Astrocyte of the hippocampus (primary cell): Measurements from ENCODE around the gene NKTR.
"Not testable (repeated sequence)": the region's sequence is repeated elsewhere in the genome, so short reads cannot be mapped to it uniquely, and the experiment has no call there.

Experiments
- DNase-seq: peaks from one replicate; pipeline ENCODE4 v3.0.0; 2011; ENCODE audit warnings: low read depth, low spot score

NKTR gene

DNA sequence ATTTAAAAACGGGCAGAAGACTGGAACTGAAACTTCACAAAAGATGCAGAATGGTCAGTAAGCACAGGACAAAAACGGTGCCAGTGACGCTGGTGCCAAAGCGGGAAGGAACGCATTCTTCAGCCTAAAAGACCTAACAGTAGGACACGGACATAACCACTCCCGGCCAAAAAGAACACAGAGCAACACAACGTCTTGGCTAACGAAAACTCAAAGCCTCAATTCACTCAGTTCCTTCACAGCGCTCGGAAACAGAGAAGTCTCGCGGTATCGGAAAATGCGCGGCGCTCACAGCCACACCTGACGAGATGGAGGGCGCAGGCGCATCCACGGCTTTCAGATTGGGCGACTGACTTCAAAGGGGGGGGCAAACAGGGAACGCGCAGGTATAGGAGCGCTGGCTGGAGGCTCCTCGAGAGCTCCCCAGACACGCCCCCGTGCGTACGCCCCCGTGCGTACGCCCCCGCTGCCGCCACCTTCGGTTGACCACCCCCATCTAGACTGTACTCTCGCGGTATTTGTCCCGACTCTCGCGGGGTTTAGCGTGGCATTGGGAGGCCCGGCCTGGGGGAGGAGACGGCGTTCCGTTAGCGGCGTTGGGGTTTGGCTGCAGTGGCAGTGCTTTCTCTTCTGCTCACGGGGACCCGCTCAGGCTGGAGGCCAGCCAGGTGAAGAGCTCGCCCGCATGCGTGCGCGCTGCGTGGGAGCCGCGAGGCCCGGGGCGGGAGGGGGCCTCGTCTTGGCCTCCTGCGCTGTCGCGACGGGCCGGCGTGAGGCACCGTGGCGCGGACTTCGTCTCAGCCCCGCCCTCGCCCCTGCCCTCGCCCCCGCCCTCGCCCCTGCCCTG is at the start of gene NKTR:
Gene NKTR, plus strand, starts transcription at position 576 of the 847 bp plus-strand sequence. CDS start 321 bp downstream, outside the sequence.
- DNase-seq, result peak; percentile 100

DNA sequence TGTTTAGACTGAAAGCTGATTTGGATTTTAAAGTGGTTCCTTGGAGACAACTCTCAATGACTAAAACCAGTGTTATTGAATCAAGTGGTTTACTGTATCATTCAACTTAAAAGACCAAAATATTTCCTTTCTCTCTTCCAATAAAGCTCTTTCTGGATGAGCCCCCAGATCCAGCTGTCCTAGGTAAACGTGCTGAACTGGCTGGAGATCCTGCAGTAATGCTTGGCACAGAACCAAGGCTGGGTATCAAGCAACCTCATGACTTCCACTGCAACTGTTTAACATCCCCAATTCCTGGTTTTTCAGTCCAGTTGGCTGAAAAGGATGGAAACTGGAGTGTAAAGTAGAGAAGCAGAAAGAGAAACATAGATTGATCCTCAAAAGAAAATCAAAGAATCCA is 47.7 kb upstream of the NKTR start:
- DNase-seq, result no peak

DNA sequence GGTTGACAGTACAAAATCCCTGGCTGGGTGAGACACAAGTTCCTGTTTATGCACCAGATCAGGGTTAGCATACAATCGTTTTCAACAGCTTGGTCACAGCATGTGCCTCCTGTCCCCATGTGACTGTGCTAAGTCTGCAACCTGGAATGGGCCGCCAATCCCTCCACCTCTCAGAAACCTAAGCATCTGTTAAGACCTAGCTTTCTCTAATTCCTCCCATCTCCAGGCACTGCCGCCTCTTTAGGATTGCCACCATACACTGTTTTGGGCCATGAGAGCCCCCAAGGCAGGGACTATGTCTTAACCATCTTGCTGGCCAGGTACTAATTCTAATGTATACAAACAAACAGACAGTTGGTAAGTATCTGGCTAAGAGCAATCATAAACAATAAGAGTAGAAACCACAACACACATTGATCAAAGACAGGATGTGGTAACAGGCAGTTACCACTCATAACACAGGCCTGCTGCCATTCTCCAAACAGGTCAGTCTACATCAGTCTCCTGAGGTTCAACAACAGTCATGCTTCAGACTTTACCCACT is 44.3 kb upstream of the NKTR start:
- no peak for DNase-seq

DNA sequence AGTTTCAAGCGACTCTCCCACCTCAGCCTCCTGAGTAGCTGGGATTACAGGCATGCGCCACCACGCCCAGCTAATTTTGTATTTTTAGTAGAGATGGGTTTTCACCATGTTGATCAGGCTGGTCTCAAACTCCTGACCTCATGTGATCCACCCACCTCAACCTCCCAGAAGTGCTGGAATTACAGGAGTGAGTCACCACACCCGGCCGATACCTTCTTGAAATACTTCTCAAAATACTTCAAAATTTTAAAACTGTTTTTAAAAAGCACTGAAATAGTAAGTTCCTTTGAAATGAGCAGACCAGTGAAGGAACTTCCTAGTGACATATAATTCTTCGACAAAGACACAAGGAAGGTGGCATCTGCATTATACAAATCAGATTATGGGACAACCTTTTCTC is 43.7 kb upstream of the NKTR start:
- DNase-seq, result not testable (repeated sequence)

DNA sequence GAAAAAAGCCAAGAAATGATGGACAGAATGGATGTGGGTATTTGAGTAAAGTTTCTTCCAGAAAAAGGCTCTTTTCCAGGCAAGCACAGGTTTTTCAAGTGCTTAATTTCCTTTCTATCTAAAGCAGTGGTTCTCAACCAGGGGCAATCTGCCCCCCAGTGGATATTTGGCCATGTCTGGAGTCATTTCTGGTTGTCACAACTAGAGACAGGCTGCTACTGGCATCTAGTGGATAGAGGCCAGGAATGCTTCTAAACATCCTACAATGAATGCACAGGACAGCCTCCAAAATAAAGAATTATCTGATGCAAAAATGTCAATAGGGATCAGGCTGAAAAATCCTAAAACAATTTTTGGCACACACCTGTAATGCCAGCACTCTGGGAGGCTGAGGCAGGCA is 42.6 kb upstream of the NKTR start:
- no peak for DNase-seq

DNA sequence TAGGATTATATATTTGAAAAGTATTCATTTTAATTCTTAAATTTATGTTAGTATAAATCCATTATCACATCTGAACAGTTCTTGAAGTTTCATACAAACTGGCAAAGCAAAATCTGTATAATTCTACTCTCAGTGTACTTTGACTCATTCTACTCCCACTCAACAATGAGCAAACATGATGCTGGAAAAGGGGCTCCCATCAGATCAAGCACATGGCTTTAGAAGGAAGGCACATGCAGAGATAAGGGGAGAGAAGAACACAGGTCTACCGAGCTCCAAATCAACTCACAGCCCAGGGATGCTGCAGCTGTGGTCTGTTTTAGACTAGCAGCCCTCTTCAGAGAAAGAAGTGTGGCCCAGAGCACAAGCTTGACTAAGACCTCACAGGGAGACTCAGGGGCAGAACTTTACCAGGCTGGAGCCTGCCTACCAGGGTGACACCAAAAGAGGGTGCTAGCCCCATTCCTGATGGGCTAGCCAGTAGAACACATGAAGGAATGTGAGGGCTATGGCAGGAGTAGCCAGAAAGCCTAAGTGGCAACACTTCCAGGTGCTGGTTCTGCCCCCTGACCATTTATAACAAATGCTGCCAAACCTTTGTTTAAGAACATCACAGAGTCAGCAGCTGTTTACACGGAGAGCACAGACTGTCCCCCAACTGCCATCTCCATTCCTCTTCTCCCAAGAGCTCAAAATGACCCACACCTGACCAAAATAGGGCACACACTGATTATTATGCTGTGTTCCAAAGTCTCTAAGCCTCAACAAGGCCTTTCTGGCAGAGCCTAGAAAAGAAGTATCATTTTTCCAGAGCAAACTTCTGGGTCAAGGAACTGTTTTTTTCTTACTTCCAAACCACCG is 38.2 kb upstream of the NKTR start:
- no peak for DNase-seq

DNA sequence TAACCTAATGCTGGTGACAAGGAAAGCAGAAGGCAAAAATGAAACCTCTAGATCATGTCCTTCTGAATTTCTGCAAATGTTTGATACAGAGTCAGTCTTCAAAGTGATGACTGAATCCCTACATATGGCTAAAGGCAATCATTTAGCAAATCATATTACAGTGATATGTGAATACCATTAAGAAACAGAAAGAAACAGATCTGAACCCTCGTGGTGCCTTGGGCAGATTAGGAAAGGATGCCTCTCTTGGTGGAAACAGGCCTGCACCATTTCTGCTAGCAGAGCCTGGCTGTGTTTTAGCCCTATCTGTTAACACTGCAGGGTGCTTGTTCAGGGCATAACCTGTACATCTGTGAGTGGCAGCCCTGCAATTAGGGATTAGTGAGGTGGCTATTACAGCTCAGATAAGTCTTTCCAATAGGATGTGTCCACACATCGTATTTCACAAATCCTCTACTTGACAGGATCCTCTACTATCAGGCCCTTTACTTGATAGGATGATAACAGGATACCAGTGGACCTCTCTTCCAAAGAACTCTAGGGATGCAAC is 30.8 kb upstream of the NKTR start:
- DNase-seq, result no peak

DNA sequence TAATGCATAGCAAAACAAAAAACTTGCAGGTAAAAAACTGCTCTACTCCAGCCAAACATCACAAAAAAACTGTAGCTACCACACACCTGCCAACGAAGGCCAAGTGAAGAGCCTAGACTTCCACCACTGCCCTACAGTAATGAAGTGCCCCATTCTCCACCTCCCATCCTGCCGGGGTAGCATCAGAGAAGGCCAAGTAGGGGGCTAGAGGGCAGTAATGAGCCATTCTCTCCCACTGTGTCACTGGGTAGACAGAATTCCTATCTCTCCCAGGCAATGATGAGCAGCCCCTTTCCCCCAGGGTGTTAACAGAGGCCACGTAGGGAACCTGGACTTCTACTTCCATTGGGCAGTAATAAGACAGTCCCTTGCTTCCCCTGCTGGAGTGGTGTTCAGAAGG is 28.2 kb upstream of the NKTR start:
- peak; percentile 15 for DNase-seq

DNA sequence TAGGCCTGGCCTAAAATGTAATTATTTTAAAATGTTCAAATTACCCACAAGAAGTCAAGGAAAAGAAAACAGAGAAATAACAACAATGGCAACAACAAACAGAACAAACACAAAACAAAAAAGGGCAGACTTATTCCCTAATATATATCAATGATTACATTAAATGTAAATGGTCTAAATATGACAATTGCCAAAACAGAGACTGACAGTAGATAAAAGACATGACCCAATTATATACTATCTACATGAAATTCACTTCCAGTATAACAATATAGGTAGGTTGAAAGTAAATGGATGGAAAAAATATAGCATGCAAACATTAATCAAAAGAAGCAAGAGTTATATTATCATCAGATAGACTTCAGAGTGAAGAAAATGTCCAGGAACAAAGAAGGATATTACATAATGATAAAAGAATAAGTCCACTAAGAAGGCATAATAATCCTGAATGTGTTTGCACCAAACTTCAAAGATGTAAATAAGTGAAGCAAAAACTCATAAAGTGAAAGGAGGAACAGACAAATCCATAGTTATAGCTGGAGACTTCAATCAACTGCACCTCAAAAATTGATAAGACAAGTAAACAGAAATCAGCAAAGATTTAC is 25.2 kb upstream of the NKTR start:
- DNase-seq, result no peak

DNA sequence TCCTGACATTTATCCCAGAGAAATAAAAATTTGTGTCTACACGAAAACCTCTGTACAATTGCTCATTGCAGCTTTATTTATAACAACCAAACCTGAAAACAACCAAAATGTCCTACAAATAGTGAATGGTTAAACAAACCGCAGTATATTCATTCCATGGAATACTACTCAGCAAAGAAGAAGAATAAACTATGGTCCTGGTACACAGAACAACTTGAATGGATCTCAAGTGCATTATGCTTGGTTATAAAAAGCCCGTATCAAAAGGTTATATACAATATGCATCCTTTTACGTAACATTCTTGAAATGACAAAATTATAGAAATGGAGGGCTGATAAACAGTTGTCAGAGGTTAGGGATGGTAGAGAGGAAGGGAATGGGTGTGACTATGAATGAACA is 22.4 kb upstream of the NKTR start:
- no peak for DNase-seq

DNA sequence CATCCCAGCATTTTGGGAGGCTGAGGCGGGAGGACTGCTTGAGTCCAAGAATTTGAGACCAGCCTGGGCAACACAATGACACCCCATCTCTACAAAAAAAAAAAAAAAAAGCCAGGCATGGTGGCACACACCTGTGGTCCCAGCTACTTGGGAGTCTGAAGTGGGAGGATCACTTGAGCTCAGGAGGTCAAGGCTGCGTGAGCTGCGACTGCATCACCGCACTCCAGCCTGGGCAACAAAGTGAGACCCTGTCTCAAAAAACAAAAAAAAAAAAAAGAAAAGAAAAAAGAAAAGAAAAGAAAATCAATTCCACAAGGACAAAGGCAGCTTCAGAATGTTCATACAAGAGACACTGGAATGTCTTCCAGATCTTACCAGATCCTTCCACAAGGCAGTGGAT is 21.1 kb upstream of the NKTR start:
- not testable (repeated sequence) for DNase-seq

DNA sequence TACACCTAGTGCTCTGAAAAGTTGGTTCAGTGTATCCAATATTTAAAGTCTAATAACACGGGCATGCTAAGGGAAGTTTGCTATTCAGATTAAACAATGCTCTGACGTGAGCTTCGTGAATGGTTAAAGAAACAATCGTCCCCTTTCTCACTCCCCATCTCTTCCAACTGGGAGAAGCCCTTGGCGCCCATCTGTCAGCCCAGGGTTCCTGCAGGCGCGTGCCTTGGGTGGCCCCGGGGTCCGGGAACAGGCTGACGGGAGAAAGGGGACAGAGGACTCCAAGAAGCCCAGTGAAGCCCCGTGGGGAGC is 19.1 kb upstream of the NKTR start:
- DNase-seq, result no peak

DNA sequence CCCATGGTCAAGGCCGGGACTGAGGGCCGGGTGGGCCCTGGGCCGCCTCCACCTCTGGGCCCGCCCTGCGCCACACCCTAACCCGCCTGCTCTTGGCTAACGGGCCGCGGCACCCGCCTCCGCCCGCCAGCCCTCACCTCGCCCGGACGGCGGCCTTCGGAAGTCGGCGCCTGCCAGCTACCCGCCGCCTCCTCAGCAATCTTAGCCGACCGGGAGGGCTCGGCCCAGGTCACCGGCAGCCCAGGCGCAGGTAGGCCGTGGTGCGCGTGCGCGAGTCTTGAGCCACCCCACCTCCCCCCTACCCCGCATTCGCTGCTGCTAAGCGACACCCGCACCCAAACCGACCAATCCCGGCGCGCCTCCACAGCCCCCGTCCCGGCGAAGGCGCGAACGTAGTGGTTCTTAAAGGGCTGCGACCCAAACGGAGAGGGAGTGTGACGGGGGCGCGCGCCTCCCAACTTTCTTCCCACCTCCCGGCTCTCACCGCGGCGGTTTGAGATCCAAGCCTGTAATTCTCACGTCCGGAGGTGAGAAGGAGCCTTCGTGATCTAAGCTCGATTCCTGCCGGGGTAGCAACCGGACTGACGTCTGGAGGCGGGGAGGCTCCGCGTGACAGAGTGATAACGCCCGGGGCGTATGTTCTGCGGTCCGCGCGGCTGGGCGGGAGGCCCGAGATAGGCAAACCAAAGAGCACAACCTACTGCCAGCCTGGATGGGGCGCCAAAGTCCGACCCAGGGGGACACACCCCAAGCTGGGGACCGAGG is 18.6 kb upstream of the NKTR start, which contains the start of gene SEC22C:
Gene SEC22C, minus strand, starts transcription at position 259 of the 765 bp plus-strand sequence. CDS start 12,921 bp downstream, outside the sequence.
- DNase-seq, result peak; percentile 97

DNA sequence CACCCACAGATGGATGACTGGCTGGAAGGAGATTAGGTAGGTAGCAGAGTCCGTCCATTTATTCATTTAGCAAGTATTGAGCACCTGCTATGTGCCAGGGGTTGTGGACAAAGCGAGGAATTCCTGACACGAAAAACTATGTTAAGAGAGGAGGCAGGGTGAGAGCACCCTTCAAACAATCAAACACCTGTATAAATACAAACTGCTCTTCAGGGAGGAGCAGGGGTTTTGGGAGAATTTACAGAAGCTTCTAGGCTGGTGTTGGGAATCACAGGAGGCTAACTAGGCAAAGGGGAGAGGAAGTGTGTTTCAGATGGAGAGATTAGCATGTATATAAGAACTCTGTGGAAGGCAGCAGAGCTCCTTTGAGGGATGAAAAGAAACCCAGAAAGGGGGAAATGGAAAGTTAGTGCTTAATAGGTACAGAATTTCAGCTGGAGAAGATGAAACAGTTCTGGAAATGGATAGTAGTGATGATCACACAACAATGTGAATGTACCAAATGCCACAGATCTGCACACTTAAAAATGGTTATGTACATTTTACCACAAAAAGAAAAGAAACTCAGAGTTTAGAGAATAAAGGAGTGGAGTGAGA is 17.9 kb upstream of the NKTR start:
- no peak for DNase-seq

DNA sequence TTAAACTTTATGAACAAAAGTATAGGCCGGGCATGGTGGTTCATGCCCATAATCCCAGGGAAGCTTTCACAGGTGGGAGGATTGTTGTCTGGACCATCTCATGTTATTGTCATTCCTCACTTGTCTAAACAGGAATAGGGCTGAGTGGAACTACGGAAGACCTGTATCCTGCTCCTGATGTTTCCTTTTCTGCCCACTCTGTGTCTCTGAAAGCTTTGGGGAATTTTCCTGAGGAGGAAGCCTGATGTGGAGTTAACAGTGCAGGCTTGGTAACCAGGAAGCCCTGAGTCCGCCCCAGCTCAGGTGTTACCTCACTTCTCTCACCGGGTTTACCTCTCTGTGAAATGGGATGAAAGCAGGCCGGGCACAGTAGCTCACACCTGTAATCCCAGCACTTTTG is 11.9 kb upstream of the NKTR start:
- DNase-seq, result no peak

DNA sequence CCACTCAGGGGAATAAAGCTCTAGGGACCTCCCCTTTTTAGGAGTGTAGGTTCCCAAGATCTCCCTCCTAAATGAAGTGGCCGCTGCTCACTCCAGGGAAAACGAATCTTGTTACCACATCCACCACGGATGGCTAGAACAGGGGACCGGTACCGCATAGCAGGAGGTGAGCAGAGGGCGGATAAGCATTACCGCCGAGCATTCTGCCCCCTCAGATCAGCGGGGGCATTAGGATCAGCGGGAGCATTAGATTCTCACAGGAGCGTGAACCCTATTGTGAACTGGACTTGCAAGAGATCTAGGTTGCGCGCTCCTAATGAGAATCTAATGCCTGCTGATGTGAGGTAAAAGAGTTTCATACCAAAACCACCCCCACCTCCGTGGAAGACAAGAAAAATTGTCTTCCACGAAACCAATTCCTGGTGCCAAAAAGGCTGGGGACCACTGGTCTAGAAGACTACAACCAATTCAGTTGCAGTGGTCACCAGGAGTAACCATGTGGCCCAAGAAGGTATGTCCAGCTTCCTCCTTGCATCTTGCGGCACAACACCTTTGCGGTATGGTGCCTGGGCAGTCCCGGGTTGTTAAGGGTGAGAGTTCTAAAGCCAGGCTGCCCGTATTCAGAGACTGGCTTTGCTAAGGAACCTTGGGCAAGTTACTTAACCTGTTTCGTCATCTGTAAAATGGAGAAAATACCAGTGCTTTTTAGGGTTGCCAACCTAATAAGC is 10.9 kb upstream of the NKTR start:
- DNase-seq, result no peak

DNA sequence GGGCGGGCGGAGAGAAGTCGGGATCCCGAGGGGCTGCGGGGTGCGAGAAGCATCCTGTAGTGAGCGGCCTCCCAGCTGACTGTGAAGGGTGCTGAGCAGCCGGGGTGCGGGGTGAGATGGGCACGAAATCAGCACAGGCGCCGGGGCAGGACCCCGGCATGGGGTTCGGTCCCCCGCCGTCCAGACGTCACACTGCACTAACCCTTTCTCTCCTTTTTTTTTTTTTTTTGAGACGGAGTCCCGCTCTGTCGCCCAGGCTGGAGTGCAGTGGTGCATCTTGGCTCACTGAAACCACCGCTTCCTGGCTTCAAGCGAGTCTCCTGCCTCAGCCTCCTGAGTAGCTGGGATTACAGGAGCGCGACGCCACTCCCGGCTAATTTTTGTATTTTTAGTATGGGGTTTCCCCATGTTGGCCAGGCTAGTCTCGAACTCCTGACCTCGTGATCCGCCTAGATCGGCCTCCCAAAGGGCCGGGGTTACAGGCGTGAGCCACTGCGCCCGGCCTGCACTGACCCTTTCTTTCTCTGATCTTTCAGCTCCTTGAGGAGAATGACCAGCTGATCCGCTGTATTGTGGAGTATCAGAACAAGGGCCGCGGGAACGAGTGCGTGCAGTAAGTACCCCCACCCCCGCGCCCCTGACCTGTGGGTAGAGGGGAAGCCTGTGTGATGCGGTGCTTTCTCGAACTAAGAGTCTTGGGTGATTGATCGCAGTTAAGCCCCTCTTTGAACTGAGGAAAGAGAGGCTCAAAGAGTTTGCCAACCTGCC is 9.3 kb upstream of the NKTR start:
- peak; percentile 41 for DNase-seq

DNA sequence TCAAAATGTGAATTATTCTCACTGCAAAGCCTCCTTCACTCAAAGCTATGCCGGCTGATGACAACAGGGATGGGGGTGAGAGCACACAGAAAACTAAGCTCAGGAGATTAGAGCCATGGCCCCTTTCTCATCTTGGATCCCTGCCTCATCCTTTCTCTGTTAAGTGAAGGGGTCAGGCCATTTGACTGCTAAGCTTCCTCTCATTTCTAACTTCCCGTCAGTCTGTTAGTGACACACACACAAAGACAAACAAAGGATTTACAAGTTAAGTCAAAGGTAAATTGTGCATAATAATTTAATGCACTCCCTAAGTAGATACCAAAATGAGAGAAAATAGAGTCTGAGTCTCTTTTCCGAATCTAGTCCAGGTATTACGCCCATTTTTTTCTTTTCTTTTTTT is 8.7 kb upstream of the NKTR start:
- no peak for DNase-seq

DNA sequence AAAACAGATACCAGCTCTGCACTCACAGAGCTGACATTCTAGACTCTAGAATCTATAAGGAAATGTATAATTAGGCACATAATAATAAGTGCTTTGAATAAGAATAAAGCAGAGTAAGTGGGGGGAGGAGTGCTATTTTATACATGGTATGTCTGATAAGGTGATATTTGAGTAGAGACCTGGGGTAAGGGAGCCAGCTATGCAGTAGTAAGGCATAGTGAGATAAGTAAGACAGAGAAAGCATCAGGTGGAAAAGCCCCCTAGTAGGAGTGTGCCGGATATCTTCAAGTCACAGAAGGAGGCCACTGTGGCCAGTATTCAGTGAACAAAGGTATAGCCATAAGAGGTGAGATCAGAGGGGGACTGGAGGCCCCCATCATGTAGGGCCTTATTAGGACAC is 6.9 kb upstream of the NKTR start:
- no peak for DNase-seq
